OCI-LY7 (cell line): ENCODE data around the gene STARD7. TPM values are rescaled to one million over a fixed set of nuclear protein-coding genes. Genes with fewer than 3 reads are reported as not detected.

Experiments used
- BruUV-seq: library from RNA; stranded (reverse); fragments of 400-500 nt; replicated peaks from 2 replicates; lab custom pipeline; 2021; lab: Mats Ljungman, UMichigan
- CTCF ChIA-PET: fragments of 300-600 bp; sonication (Branson Sonifier 250); formaldehyde crosslinking; loops from one replicate; lab custom pipeline; 2022; ENCODE audit warnings: antibody characterized with exemption; ENCODE audit not compliant: unreplicated experiment; lab: Charles Lee
- POLR2A ChIA-PET: fragments of 300-600 bp; sonication (Branson Sonifier 250); formaldehyde crosslinking; loops from one replicate; lab custom pipeline; 2022; ENCODE audit warnings: antibody characterized with exemption; lab: Charles Lee
- DNase-seq: peaks from one replicate; pipeline ENCODE4 v3.0.0-alpha.2; 2015; ENCODE audit warnings: low spot score
- H2AFZ ChIP-seq: fragments of 200-600 bp; sonication (generic), shearing (Covaris generic); 2 replicates; pipeline ENCODE4 v1.6.1; 2014; ENCODE audit warnings: mild to moderate bottlenecking, antibody characterized with exemption, low read length, moderate library complexity
- H3K27ac ChIP-seq: fragments of 200-600 bp; sonication (generic); 2 replicates; pipeline ENCODE4 v1.5.1; 2014; ENCODE audit warnings: mixed run types, low read depth, mild to moderate bottlenecking, moderate library complexity, low read length, inconsistent platforms; ENCODE audit not compliant: poor library complexity, severe bottlenecking
- H3K36me3 ChIP-seq: fragments of 200-600 bp; sonication (generic); 2 replicates; pipeline ENCODE4 v1.6.1; 2014; ENCODE audit warnings: mild to moderate bottlenecking, antibody characterized with exemption, low read length, moderate library complexity, mixed read lengths; ENCODE audit not compliant: insufficient read depth
- H3K4me1 ChIP-seq: fragments of 200-600 bp; sonication (generic); 2 replicates; pipeline ENCODE4 v1.5.1; 2014; ENCODE audit warnings: mild to moderate bottlenecking, low read length; ENCODE audit not compliant: insufficient read depth, poor library complexity, severe bottlenecking
- H3K4me2 ChIP-seq: fragments of 200-600 bp; sonication (generic); 2 replicates; pipeline ENCODE4 v1.6.1; 2014; ENCODE audit warnings: mild to moderate bottlenecking, low read length
- H3K4me3 ChIP-seq: fragments of 200-600 bp; sonication (generic); 2 replicates; pipeline ENCODE4 v1.5.1; 2014; ENCODE audit warnings: mild to moderate bottlenecking, low read depth, low read length; ENCODE audit not compliant: poor library complexity, severe bottlenecking
- H3K79me2 ChIP-seq: fragments of 200-600 bp; sonication (generic); 2 replicates; pipeline ENCODE4 v1.6.1; 2016; ENCODE audit warnings: low read depth, mild to moderate bottlenecking, low read length, moderate library complexity, mixed read lengths; ENCODE audit not compliant: insufficient read depth
- H3K9me2 ChIP-seq: fragments of 200-600 bp; sonication (generic); 2 replicates; pipeline ENCODE4 v1.6.1; 2016; ENCODE audit warnings: mild to moderate bottlenecking, low read length, mixed read lengths; ENCODE audit not compliant: insufficient read depth
- H3K9me3 ChIP-seq: fragments of 200-600 bp; sonication (generic); 2 replicates; pipeline ENCODE4 v1.6.1; 2014; ENCODE audit warnings: mild to moderate bottlenecking, mixed run types, low read length, mixed read lengths
- H4K20me1 ChIP-seq: fragments of 200-600 bp; sonication (generic); 2 replicates; pipeline ENCODE4 v1.6.1; 2014; ENCODE audit warnings: mild to moderate bottlenecking, antibody characterized with exemption, low read length, moderate library complexity, mixed read lengths; ENCODE audit not compliant: insufficient read depth
- EZH2phosphoT487 ChIP-seq: fragments of 200-600 bp; sonication (generic); IDR thresholded peaks from 2 replicates; pipeline ENCODE4 v1.6.1; 2018; ENCODE audit warnings: low read depth, borderline replicate concordance, mild to moderate bottlenecking, mixed run types, antibody characterized with exemption, low read length, moderate library complexity, mixed read lengths
- intact Hi-C: fragments of 100-400 bp; cut with micrococcal nuclease; formaldehyde crosslinking; loops from one replicate; pipeline ENCODE4 v1.10.0; 2022; ENCODE audit not compliant: unreplicated experiment
- total RNA-seq, 2 experiments: library from RNA; depleted of rRNA in 1 of 2; stranded (reverse); fragments of >200 nt in 1 of 2; shearing (Covaris generic) in 1 of 2; gene quantifications; 2 replicates each; pipeline ENCODE4 v1.2.3, GENCODE V29; 2014 to 2022
- TF ChIP-seq, protein P1 (sequence below): fragments of 200-600 bp; sonication (generic); conservative IDR thresholded peaks from 2 replicates; pipeline ENCODE4 v1.5.1; 2014; ENCODE audit warnings: mild to moderate bottlenecking, antibody characterized with exemption, low read length, moderate library complexity, mixed read lengths

STARD7 gene
- total RNA-seq, 2 experiments from 2014 or later: 206 to 239 TPM

DNA sequence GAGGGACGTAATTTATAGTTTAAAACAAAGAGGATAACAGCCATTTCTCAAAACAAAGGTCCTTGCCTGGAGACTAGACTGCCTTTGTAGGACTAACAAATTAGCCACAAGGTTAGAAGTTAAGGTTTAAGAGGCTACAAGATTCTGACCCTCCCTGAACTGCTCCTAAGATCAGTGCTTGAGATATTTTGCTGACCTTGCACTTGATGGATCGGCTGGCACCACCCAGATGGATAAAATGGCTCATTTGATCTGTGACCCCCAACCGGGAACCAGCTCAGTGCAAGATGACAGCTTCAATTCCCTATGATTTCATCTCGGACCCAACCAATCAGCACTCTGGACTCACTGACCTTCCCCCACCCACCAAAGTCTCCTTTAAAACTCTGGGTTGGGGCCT, 3.7 kb upstream of the STARD7 start:
- Histone ChIP-seq H3K4me2 (no peak overlapping the region), H4K20me1 (peaks cover 5% of the 10 kb centered on the region), H3K9me2 (no peaks in the 10 kb centered on the region), H3K4me3 (no peak overlapping the region), H3K79me2 (peaks cover 23% of the 10 kb centered on the region), H3K27ac (no peak overlapping the region), H3K9me3 (no peaks in the 10 kb centered on the region), H2AFZ (no peak overlapping the region), H3K36me3 (peaks cover 6% of the 10 kb centered on the region), H3K4me1 (peaks cover 28% of the 10 kb centered on the region)
- ChIA-PET CTCF (no interaction called here), POLR2A (no interaction called here)
- intact Hi-C loops: no loop called here
- no peak for TF ChIP-seq EZH2phosphoT487
- TF ChIP-seq, protein P1, sequence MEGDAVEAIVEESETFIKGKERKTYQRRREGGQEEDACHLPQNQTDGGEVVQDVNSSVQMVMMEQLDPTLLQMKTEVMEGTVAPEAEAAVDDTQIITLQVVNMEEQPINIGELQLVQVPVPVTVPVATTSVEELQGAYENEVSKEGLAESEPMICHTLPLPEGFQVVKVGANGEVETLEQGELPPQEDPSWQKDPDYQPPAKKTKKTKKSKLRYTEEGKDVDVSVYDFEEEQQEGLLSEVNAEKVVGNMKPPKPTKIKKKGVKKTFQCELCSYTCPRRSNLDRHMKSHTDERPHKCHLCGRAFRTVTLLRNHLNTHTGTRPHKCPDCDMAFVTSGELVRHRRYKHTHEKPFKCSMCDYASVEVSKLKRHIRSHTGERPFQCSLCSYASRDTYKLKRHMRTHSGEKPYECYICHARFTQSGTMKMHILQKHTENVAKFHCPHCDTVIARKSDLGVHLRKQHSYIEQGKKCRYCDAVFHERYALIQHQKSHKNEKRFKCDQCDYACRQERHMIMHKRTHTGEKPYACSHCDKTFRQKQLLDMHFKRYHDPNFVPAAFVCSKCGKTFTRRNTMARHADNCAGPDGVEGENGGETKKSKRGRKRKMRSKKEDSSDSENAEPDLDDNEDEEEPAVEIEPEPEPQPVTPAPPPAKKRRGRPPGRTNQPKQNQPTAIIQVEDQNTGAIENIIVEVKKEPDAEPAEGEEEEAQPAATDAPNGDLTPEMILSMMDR: no peak
- no peak for DNase-seq
- BruUV-seq: TSS peak; percentile 9

DNA sequence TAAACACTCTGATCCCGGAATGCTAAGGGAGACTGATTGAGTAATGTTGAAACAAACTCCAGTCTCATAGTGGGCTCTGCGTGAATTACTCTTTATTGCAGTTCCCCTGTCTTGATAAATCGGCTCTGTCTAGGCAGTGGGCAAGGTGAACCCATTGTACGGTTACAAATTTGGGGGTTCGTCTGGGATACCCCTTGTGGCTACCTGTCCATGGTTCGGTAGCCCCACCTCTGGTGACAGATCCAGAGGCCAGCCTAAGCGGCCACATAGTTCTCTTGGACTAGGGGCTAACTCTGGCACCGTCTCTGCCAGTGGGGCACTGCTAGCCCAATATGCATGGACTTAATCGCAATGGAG, 1.1 kb upstream of the STARD7 start:
- Histone ChIP-seq H3K36me3 (peaks cover 29% of the 10 kb centered on the region), H3K4me3 (peak overlapping the region; percentile 90), H3K4me2 (peak overlapping the region; percentile 93), H3K9me2 (no peaks in the 10 kb centered on the region), H4K20me1 (peaks cover 25% of the 10 kb centered on the region), H2AFZ (no peak overlapping the region; the same call in 1 of the 2 replicates), H3K79me2 (peaks cover 49% of the 10 kb centered on the region), H3K27ac (peak overlapping the region; percentile 81), H3K4me1 (peaks cover 50% of the 10 kb centered on the region), H3K9me3 (no peaks in the 10 kb centered on the region)
- BruUV-seq: no TSS peak
- intact Hi-C loops: loop anchor here (2.0 to 5.0 kb wide), 2 partner anchors 23 to 113 kb away; no protein-coding TSS in a partner anchor
- CTCF ChIA-PET: no interaction called here
- TF ChIP-seq, protein P1: 0 out of 2 replicates have a peak, but pooled peaks have one; percentile 24
- TF ChIP-seq EZH2phosphoT487: no peak
- POLR2A ChIA-PET: interaction anchor here (0.7 to 2.2 kb wide), 5 partner anchors 15 to 57 kb away, joined by 3 to 22 read pairs (median 6); no protein-coding TSS in a partner anchor
- no peak for DNase-seq

DNA sequence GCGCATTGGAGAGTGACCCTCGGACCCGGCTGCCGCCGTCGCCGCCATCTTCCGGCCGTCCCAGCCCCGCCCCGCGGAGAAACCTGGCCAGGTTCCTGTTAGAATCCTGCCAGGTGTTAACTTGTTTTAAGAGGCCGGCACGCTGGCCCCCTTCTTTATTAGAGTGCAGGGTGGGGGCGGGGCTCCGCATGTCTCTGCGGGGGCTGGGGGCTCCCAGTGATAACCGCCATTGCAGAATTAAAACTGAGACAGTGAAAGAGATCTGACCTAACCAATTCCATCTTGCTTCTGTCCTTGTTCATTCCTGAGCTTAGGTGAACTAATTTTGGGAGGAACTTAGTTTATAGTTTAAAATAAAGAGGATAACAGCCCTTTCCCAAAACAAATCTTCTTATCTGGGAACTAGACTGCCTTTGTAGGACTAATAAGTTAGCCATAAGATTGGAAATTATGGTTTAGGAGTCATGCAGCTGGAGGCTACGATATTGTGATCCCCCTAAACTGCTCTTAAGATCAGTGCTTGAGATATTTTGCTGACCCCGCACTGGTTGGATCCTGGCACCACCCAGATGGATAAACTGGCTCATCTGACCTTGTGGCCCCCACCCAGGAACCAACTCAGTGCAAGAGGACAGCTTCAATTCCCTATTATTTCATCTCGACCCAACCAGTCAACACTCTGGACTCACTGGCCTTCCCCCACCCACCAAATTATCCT, 543 bp upstream of the STARD7 start:
- peak overlapping the region; percentile 93 for H3K4me2 ChIP-seq
- peak overlapping the region; percentile 30; the same call in 1 of the 2 replicates for H2AFZ ChIP-seq
- no peaks in the 10 kb centered on the region for H3K9me2 ChIP-seq
- peaks cover 56% of the 10 kb centered on the region for H3K4me1 ChIP-seq
- peaks cover 55% of the 10 kb centered on the region for H3K79me2 ChIP-seq
- H3K9me3 ChIP-seq: no peaks in the 10 kb centered on the region
- TF ChIP-seq, protein P1: no peak
- intact Hi-C loops: loop anchor here (2.0 to 5.0 kb wide), 2 partner anchors 24 to 113 kb away; no protein-coding TSS in a partner anchor
- no peak for DNase-seq
- ChIA-PET CTCF (interaction anchor here (0.9 to 1.1 kb wide), 2 partner anchors 24 to 105 kb away, joined by 3 read pairs; no protein-coding TSS in a partner anchor), POLR2A (interaction anchor here (0.7 to 2.2 kb wide), 7 partner anchors 16 to 126 kb away, joined by 3 to 22 read pairs (median 5); partner anchors contain the start of gene NCAPH)
- BruUV-seq: TSS peak; percentile 67
- peak overlapping the region; percentile 90 for H3K4me3 ChIP-seq
- peaks cover 25% of the 10 kb centered on the region for H4K20me1 ChIP-seq
- H3K36me3 ChIP-seq: peaks cover 31% of the 10 kb centered on the region
- H3K27ac ChIP-seq: peak overlapping the region; percentile 81
